ENCODE results near the gene KDM7A.

KDM7A gene

DNA sequence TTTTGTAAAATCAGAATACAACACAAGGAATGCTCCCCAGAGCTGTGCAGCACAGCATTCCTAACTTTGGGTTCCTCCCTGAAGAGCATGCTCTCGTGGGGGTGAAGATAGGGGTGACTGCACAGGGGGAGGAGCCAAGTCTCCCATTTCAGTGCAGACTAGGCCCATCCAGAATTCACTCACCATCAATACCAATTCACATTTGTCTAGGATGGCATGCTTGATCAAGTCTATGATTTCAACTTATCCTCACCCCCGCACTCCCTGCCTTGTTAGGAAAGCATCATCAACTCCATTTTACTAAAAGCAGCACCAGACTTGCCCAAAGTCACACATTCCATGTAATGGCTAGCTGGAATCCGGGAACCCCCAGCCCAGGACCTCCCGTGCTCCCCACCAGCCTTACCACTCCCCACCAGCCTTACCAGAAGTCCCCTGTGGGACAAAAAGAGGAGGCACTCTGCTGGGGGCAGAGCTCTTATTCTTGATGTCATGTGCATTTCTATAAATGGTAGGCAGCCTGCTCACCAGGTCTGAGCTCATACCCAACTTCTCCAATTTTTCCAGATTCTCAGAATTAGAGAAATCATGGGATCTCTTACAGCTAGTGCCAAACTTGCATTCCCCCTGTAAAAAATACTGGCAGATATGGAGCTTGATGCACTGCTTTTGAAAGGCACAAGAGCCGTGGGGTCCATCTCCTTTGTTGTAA, 120.2 kb downstream of the KDM7A start:
- Histone ChIP-seq H3K4me1 (ENCODE audit: insufficient read depth, low read length) (peaks cover 36% of the 10 kb centered on the region), H2AFZ (ENCODE audit: low read depth, low read length) (no peak overlapping the region), H3K27ac (ENCODE audit: low read length) (no peak overlapping the region), H4K20me1 (ENCODE audit: insufficient read depth, low read length) (peaks cover 29% of the 10 kb centered on the region), H3K9ac (ENCODE audit: low read depth, low read length) (no peak overlapping the region), H3K9me3 (ENCODE audit: insufficient read depth, low read length, severe bottlenecking) (no peaks in the 10 kb centered on the region), H3K27me3 (ENCODE audit: insufficient read depth, low read length, poor library complexity) (no peaks in the 10 kb centered on the region), H3K4me3 (ENCODE audit: low read depth in 1 of 2, low read length in 2 of 2) (no peak overlapping the region), H3K36me3 (ENCODE audit: insufficient read depth, low read length) (peaks cover 58% of the 10 kb centered on the region), H3K79me2 (ENCODE audit: insufficient read depth, low read length) (peaks cover 44% of the 10 kb centered on the region), H3K4me2 (ENCODE audit: insufficient read depth, low read length) (no peak overlapping the region)
- DNase-seq (no peak), ATAC-seq (ENCODE audit: insufficient read depth, low read depth) (no peak)
- no peak for TF ChIP-seq EZH2 (IDR thresholded peaks at IDR 0.05; ENCODE audit: borderline replicate concordance, low read depth, low read length, severe bottlenecking)
- TF ChIP-seq, protein P1, sequence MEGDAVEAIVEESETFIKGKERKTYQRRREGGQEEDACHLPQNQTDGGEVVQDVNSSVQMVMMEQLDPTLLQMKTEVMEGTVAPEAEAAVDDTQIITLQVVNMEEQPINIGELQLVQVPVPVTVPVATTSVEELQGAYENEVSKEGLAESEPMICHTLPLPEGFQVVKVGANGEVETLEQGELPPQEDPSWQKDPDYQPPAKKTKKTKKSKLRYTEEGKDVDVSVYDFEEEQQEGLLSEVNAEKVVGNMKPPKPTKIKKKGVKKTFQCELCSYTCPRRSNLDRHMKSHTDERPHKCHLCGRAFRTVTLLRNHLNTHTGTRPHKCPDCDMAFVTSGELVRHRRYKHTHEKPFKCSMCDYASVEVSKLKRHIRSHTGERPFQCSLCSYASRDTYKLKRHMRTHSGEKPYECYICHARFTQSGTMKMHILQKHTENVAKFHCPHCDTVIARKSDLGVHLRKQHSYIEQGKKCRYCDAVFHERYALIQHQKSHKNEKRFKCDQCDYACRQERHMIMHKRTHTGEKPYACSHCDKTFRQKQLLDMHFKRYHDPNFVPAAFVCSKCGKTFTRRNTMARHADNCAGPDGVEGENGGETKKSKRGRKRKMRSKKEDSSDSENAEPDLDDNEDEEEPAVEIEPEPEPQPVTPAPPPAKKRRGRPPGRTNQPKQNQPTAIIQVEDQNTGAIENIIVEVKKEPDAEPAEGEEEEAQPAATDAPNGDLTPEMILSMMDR (IDR thresholded peaks at IDR 0.05; ENCODE audit: borderline replicate concordance, extremely low read depth, low read length, poor library complexity, severe bottlenecking), result no peak

DNA sequence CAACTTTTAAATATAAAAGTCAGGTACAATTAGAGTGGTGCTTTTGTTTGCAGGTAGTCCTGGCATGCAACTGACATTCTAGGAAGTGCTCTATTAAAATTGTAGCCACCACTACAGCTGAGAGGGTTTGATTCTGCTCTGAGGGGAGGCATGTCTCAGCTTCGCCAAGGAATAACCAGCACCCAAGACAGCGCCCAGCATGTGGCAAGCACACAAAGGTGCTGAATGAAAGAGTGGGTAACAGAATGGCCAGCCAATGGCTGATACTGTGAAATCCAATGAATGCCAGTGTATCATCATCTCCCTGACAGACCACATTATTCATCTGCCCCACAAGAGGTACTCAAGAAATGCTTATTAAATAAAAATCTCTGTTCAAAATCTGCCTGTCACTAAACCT, 121.0 kb downstream of the KDM7A start:
- ATAC-seq (ENCODE audit: insufficient read depth, low read depth) (no peak), DNase-seq (no peak)
- no peak for TF ChIP-seq EZH2 (IDR thresholded peaks at IDR 0.05; ENCODE audit: borderline replicate concordance, low read depth, low read length, severe bottlenecking)
- TF ChIP-seq, protein P1 (IDR thresholded peaks at IDR 0.05; ENCODE audit: borderline replicate concordance, extremely low read depth, low read length, poor library complexity, severe bottlenecking), result no peak
- Histone ChIP-seq H3K4me3 (ENCODE audit: low read depth in 1 of 2, low read length in 2 of 2) (no peak overlapping the region), H2AFZ (ENCODE audit: low read depth, low read length) (no peak overlapping the region), H3K9ac (ENCODE audit: low read depth, low read length) (no peak overlapping the region), H3K9me3 (ENCODE audit: insufficient read depth, low read length, severe bottlenecking) (no peaks in the 10 kb centered on the region), H3K27me3 (ENCODE audit: insufficient read depth, low read length, poor library complexity) (no peaks in the 10 kb centered on the region), H3K79me2 (ENCODE audit: insufficient read depth, low read length) (peaks cover 36% of the 10 kb centered on the region), H3K27ac (ENCODE audit: low read length) (no peak overlapping the region), H4K20me1 (ENCODE audit: insufficient read depth, low read length) (peaks cover 29% of the 10 kb centered on the region), H3K4me1 (ENCODE audit: insufficient read depth, low read length) (peaks cover 28% of the 10 kb centered on the region), H3K36me3 (ENCODE audit: insufficient read depth, low read length) (peaks cover 60% of the 10 kb centered on the region), H3K4me2 (ENCODE audit: insufficient read depth, low read length) (no peak overlapping the region)

DNA sequence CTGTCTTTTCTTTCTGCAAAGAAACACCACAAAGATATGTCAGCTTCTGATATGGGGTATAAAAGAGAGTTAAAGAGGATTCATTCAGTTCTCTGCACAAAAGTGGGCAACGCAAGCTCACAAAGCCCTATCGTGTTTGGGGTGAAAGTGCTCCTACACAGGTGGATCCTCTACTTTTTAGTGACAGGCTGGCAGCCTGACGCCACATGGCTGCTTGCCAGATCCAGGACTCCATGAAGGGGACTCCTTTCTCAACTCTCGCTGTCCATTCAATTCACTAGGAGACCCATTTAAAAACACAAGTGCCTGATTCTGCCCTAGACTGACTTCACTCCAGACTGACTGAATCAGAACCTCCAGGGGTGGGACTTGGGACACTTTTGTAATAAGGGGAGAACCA, 122.0 kb downstream of the KDM7A start:
- Histone ChIP-seq H3K27me3 (ENCODE audit: insufficient read depth, low read length, poor library complexity) (no peaks in the 10 kb centered on the region), H3K9me3 (ENCODE audit: insufficient read depth, low read length, severe bottlenecking) (no peaks in the 10 kb centered on the region), H2AFZ (ENCODE audit: low read depth, low read length) (no peak overlapping the region), H3K36me3 (ENCODE audit: insufficient read depth, low read length) (peaks cover 60% of the 10 kb centered on the region), H3K4me3 (ENCODE audit: low read depth in 1 of 2, low read length in 2 of 2) (no peak overlapping the region), H3K9ac (ENCODE audit: low read depth, low read length) (no peak overlapping the region), H3K27ac (ENCODE audit: low read length) (no peak overlapping the region), H4K20me1 (ENCODE audit: insufficient read depth, low read length) (peaks cover 20% of the 10 kb centered on the region), H3K79me2 (ENCODE audit: insufficient read depth, low read length) (peaks cover 25% of the 10 kb centered on the region), H3K4me1 (ENCODE audit: insufficient read depth, low read length) (peaks cover 18% of the 10 kb centered on the region), H3K4me2 (ENCODE audit: insufficient read depth, low read length) (no peak overlapping the region)
- DNase-seq (no peak), ATAC-seq (ENCODE audit: insufficient read depth, low read depth) (no peak)
- TF ChIP-seq, protein P1 (IDR thresholded peaks at IDR 0.05; ENCODE audit: borderline replicate concordance, extremely low read depth, low read length, poor library complexity, severe bottlenecking), result no peak
- TF ChIP-seq EZH2 (IDR thresholded peaks at IDR 0.05; ENCODE audit: borderline replicate concordance, low read depth, low read length, severe bottlenecking), result no peak

Measured in DND-41 (cell line).